Activated CD4-positive, alpha-beta memory T cell treated with anti-CD3 and anti-CD28 coated beads, Interleukin-2, amount 10 ng/mL, durations not matched to agents 7 days and 5 days (primary cell): ENCODE measurements around the gene ZNF750. TPM values are rescaled to one million over a fixed set of nuclear protein-coding genes. Genes with fewer than 3 reads are reported as not detected.

Source experiments
- CTCF ChIA-PET: fragments of 350-600 bp; sonication (Branson Sonifier 250); formaldehyde crosslinking; loops from one replicate; lab custom pipeline; 2021; ENCODE audit warnings: antibody characterized with exemption, inconsistent platforms; lab: Charles Lee
- POLR2A ChIA-PET: fragments of 350-600 bp; sonication (Branson Sonifier 250); formaldehyde crosslinking; loops from one replicate; lab custom pipeline; 2021; ENCODE audit warnings: antibody characterized with exemption; lab: Charles Lee
- DNase-seq: peaks from one replicate; pipeline ENCODE4 v3.0.0-alpha.2; 2020
- H3K27ac Mint-ChIP-seq: one replicate; pipeline ENCODE4 v1.8.0; 2021; ENCODE audit warnings: mild to moderate bottlenecking, mixed read lengths
- H3K27me3 Mint-ChIP-seq: one replicate; pipeline ENCODE4 v1.8.0; 2021; ENCODE audit warnings: mixed read lengths
- H3K36me3 Mint-ChIP-seq: one replicate; pipeline ENCODE4 v1.8.0; 2021; ENCODE audit warnings: low read depth, mixed read lengths
- H3K4me1 Mint-ChIP-seq: one replicate; pipeline ENCODE4 v1.8.0; 2021; ENCODE audit warnings: mixed read lengths
- H3K4me3 Mint-ChIP-seq: one replicate; pipeline ENCODE4 v1.8.0; 2021; ENCODE audit warnings: mild to moderate bottlenecking, mixed read lengths
- H3K9me3 Mint-ChIP-seq: one replicate; pipeline ENCODE4 v1.8.0; 2021; ENCODE audit warnings: mixed read lengths
- total RNA-seq, 2 experiments: library from RNA; stranded (reverse); gene quantifications; one replicate each; pipeline ENCODE4 v1.2.3, GENCODE V29; 2021

ZNF750 gene
- total RNA-seq, 2 experiments from 2014 or later, result not detected

DNA sequence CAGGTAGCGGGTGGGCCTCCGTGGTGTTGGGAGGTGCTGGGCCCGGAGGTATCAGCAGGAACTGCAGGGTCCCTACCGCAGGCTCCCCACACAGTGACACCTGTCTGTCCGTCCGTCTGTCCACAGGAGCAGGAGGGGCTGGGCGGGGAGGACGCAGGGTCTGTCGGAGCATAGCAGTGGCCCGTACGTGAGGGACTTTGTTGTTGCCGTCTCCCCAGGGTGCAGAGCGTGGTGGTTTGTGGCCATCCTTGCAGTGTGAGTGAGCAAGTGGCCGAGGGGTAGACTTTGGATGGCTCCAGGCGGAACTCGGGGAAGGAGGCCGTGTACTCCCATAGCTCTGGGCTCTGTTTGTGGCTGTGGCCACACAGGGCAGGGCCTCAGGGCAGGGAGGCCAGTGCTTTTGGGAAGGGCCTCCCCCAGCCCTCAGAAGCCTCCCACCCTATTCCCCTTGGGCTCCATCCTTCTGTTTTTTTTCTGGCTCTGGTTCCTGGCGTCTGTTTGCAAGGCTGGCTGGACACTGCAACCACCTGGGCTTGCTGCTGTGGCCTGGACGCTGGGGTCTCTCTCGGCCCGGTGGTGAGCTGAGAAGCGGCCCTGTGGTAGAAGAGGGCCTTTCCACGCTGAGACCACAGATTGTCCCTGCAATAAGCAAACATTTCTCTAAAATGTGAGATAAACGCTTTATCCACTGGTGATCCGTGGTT lies 41.0 kb upstream of the ZNF750 start:
- H3K27me3 Mint-ChIP-seq, result no peaks in the 10 kb centered on the region
- no peak overlapping the region for H3K27ac Mint-ChIP-seq
- H3K9me3 Mint-ChIP-seq, result no peaks in the 10 kb centered on the region
- ChIA-PET POLR2A (interaction anchor here (0.8 to 5.8 kb wide), 5 partner anchors 8 to 23 kb away, joined by 3 to 48 read pairs (median 3); no protein-coding TSS in a partner anchor), CTCF (interaction anchor here (3.1 kb wide), 1 partner anchor 17 kb away, joined by 12 read pairs; no protein-coding TSS in a partner anchor)
- H3K4me1 Mint-ChIP-seq, result peaks cover 81% of the 10 kb centered on the region
- peaks cover 31% of the 10 kb centered on the region for H3K36me3 Mint-ChIP-seq
- no peak overlapping the region for H3K4me3 Mint-ChIP-seq
- DNase-seq, result no peak

DNA sequence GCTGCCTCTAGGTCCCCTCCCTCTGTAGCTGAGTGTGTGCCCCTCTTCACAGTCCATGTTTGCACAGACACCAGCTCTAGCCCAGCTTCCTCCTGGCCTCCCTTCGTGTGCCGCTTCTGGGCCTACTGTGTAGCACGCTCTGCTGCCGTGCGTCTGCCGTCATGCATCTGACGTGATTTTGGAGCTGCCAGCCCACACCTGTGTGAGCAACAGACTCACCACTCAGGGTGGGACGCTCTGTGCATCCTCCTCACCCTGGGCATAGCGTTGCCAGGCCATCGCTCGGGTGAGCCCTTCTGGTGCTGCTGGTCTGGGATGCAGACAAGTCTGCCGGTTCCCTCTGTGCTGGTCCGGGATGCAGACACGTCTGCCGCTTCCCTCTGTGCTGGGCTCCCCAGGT lies 39.4 kb upstream of the ZNF750 start:
- peaks cover 69% of the 10 kb centered on the region for H3K4me1 Mint-ChIP-seq
- DNase-seq, result no peak
- H3K4me3 Mint-ChIP-seq, result no peak overlapping the region
- no peaks in the 10 kb centered on the region for H3K9me3 Mint-ChIP-seq
- H3K27me3 Mint-ChIP-seq, result no peaks in the 10 kb centered on the region
- CTCF ChIA-PET, result no interaction called here
- POLR2A ChIA-PET, result interaction anchor here (1.6 kb wide), 1 partner anchor 15 kb away, joined by 6 read pairs; no protein-coding TSS in a partner anchor
- peaks cover 27% of the 10 kb centered on the region for H3K36me3 Mint-ChIP-seq
- no peak overlapping the region for H3K27ac Mint-ChIP-seq

DNA sequence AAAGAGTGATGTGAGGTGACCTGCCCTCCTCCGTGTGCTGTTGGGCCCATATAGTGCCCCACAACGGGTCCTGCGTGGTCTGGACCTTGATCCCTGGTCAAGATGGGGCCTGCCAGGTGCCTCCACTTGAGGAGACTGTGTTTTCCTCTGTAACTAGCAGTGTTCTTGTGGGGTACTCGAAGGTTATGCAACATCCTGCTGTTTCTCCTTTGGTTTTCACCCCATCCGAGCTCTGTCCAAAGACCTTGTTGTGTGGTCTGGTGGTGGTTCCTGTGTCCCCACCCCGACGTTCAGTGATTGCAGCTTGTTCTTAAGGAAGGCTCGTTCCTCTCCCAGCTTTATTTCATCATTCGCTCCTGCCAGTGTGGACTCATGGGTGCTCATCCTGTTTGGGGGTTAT lies 38.7 kb upstream of the ZNF750 start:
- Mint-ChIP-seq H3K9me3 (no peaks in the 10 kb centered on the region), H3K4me3 (no peak overlapping the region), H3K27ac (no peak overlapping the region), H3K4me1 (peaks cover 62% of the 10 kb centered on the region), H3K27me3 (no peaks in the 10 kb centered on the region), H3K36me3 (peaks cover 27% of the 10 kb centered on the region)
- ChIA-PET CTCF (interaction anchor here (0.6 to 0.7 kb wide), 2 partner anchors 38 to 252 kb away, joined by 3 read pairs; no protein-coding TSS in a partner anchor), POLR2A (interaction anchor here (1.6 kb wide), 1 partner anchor 14 kb away, joined by 6 read pairs; no protein-coding TSS in a partner anchor)
- DNase-seq, result no peak

DNA sequence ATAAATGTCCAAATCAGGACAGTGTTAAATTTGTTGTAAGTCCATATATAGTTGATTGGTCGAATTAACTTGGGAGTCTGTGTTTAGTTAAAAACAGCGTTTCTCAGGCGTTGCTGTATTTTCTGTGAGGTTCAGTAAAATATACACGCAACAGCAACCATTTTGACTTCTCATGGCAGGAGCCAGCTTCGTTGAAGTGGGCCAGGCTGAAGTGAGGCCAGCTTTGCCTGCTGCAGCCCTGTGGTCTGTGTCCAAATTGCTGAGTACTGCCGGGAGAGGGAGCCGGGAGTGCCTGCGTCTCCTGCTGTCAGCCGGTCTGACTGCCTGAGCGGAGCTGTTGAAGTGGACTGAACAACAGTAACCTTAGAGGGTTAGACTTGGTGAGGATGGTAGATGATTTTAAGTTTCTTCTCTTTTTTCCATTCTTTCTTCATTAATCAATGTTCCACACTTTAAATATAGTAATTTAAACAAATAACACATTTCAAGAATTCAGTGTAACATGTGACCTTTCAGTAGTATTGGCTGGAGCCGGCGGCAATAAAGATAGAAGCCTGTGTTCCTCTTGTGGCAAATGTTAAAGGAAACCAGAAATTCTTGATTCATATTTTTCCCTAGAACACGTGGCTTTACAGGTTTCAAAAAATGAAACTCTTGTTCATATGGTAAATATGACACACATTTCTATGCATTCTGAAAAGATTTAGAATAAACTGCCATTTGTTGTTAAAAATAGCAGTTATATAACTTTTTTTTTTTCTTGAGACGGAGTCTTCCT lies 37.0 kb upstream of the ZNF750 start:
- no peak overlapping the region for H3K27ac Mint-ChIP-seq
- CTCF ChIA-PET, result interaction anchor here (2.0 to 2.4 kb wide), 2 partner anchors 9 to 12 kb away, joined by 7 to 14 read pairs; no protein-coding TSS in a partner anchor
- no peak overlapping the region for H3K4me3 Mint-ChIP-seq
- peaks cover 22% of the 10 kb centered on the region for H3K36me3 Mint-ChIP-seq
- H3K9me3 Mint-ChIP-seq, result no peaks in the 10 kb centered on the region
- no peaks in the 10 kb centered on the region for H3K27me3 Mint-ChIP-seq
- POLR2A ChIA-PET, result interaction anchor here (1.5 to 2.7 kb wide), 2 partner anchors 8 to 13 kb away, joined by 6 to 9 read pairs; no protein-coding TSS in a partner anchor
- H3K4me1 Mint-ChIP-seq, result peaks cover 45% of the 10 kb centered on the region
- DNase-seq, result no peak

DNA sequence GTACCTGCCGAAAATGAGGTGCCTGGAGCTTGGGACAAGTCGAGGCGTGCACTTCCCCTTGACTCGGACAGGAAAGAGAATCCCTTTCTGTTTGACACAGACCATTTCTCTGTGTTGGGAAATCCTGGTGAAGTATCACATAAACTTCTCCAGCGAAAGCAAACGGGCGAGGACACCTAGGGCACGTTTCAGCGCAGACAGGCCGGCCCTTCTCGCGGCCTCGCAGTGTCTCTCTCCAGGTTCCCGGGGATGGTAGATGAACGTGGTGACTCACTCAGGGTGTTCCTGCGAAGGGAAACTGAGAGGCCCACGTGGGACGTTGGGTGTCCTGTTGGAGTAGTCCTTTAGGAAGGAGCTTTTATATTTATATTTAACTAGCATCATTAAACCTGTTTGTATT lies 36.3 kb upstream of the ZNF750 start:
- ChIA-PET POLR2A (interaction anchor here (1.5 to 2.7 kb wide), 2 partner anchors 9 to 12 kb away, joined by 6 to 9 read pairs; no protein-coding TSS in a partner anchor), CTCF (interaction anchor here (2.0 to 2.4 kb wide), 2 partner anchors 9 to 11 kb away, joined by 7 to 14 read pairs; no protein-coding TSS in a partner anchor)
- Mint-ChIP-seq H3K4me3 (no peak overlapping the region), H3K27ac (no peak overlapping the region), H3K27me3 (no peaks in the 10 kb centered on the region), H3K9me3 (no peaks in the 10 kb centered on the region), H3K36me3 (peaks cover 24% of the 10 kb centered on the region), H3K4me1 (peaks cover 44% of the 10 kb centered on the region)
- no peak for DNase-seq

DNA sequence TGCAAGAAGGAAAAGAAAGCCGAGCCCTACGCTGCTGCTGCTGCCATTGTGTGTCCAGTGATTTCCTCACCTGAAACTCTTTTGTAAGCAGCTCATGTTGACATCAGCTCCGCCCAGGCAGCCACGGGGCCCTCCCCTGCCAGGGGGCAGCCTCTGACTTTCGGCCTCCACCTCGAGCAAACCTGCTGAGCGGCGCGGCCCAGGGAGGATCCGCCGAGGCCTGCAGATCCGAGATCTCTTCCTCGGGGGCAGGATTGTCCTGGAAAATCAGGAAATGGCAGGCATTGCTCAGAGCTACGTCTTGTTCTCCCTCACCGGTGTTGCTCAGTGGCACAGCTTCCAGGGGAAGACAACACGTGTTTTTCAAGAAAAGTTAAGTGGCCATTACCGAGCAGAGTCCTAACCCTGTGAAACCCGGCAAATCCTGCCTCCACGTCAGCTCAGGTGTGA lies 35.6 kb upstream of the ZNF750 start:
- ChIA-PET CTCF (interaction anchor here (2.0 to 2.4 kb wide), 2 partner anchors 10 to 11 kb away, joined by 7 to 14 read pairs; no protein-coding TSS in a partner anchor), POLR2A (interaction anchor here (1.5 to 2.7 kb wide), 2 partner anchors 10 to 11 kb away, joined by 6 to 9 read pairs; no protein-coding TSS in a partner anchor)
- peaks cover 49% of the 10 kb centered on the region for H3K4me1 Mint-ChIP-seq
- no peaks in the 10 kb centered on the region for H3K27me3 Mint-ChIP-seq
- no peak for DNase-seq
- H3K36me3 Mint-ChIP-seq, result peaks cover 29% of the 10 kb centered on the region
- H3K4me3 Mint-ChIP-seq, result no peak overlapping the region
- no peaks in the 10 kb centered on the region for H3K9me3 Mint-ChIP-seq
- H3K27ac Mint-ChIP-seq, result no peak overlapping the region

DNA sequence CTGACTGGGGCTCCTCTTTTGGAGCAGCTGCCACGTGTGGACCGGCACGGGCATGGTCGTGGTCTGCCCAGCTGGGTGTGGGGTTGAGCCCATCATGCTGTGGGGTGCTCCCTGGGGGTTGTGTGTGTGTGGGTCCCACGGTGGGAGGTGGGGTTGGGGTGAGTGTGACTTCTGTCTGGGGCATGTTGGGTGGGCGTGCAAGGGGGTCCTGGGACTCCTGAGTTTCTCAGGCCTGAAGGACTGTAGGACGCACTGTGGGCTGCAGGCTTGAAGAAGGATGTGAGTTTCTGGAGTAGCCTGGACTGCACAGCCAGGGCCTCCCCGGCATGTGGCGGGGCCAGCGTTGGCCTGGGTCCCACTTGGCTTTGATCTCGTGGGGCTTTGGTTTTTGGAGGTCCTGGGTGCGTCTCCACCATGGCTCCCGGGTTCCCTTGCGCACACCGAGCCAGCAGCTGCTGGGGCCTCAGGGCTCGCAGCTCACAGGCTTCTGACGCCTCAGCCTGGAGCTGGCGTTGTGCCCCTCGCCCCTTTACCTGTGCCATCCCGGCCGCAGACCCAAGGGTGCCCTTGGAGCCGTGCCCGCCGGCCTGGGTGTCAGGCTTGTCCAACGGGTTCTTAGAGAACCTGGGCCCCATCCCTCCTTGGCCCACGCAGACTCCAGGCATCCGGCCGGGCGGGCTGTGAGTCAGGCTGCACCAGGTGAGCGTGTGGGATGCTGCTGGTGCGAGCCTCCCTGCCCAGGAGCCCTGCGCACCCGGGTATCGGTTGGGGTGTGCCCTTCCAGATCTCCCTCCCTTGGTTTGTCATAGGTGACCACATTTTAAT lies 34.4 kb upstream of the ZNF750 start:
- no peak for DNase-seq
- H3K27me3 Mint-ChIP-seq, result no peaks in the 10 kb centered on the region
- peaks cover 22% of the 10 kb centered on the region for H3K36me3 Mint-ChIP-seq
- no peak overlapping the region for H3K4me3 Mint-ChIP-seq
- ChIA-PET POLR2A (interaction anchor here (2.7 kb wide), 1 partner anchor 11 kb away, joined by 9 read pairs; no protein-coding TSS in a partner anchor), CTCF (interaction anchor here (2.0 to 2.4 kb wide), 2 partner anchors 10 to 11 kb away, joined by 7 to 14 read pairs; no protein-coding TSS in a partner anchor)
- no peaks in the 10 kb centered on the region for H3K9me3 Mint-ChIP-seq
- no peak overlapping the region for H3K27ac Mint-ChIP-seq
- peaks cover 44% of the 10 kb centered on the region for H3K4me1 Mint-ChIP-seq

DNA sequence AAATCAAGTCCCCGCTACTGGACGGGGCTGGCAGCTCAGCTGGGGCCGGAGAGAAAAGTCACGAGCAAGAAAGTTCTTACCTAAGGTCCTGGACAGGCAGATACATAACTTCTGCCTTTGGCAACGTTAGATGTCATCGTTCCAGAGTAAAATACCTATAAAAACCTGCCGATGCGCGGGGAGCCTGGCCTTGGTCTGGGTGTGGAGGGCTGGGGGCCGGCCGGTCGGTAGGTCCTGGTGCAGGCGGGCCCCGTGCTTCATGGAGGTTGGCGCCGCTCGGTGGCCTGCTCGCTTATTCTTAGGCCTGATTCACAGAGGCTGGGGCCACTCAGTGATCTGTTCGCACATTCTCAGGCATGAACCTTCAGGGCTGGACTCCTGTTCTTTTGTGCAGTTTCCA lies 33.7 kb upstream of the ZNF750 start:
- no peak for DNase-seq
- H3K36me3 Mint-ChIP-seq, result peaks cover 15% of the 10 kb centered on the region
- H3K4me1 Mint-ChIP-seq, result peaks cover 40% of the 10 kb centered on the region
- H3K27me3 Mint-ChIP-seq, result no peaks in the 10 kb centered on the region
- CTCF ChIA-PET, result no interaction called here
- no peaks in the 10 kb centered on the region for H3K9me3 Mint-ChIP-seq
- POLR2A ChIA-PET, result interaction anchor here (1.2 to 1.3 kb wide), 2 partner anchors 8 to 10 kb away, joined by 3 to 4 read pairs; no protein-coding TSS in a partner anchor
- H3K27ac Mint-ChIP-seq, result no peak overlapping the region
- H3K4me3 Mint-ChIP-seq, result no peak overlapping the region

DNA sequence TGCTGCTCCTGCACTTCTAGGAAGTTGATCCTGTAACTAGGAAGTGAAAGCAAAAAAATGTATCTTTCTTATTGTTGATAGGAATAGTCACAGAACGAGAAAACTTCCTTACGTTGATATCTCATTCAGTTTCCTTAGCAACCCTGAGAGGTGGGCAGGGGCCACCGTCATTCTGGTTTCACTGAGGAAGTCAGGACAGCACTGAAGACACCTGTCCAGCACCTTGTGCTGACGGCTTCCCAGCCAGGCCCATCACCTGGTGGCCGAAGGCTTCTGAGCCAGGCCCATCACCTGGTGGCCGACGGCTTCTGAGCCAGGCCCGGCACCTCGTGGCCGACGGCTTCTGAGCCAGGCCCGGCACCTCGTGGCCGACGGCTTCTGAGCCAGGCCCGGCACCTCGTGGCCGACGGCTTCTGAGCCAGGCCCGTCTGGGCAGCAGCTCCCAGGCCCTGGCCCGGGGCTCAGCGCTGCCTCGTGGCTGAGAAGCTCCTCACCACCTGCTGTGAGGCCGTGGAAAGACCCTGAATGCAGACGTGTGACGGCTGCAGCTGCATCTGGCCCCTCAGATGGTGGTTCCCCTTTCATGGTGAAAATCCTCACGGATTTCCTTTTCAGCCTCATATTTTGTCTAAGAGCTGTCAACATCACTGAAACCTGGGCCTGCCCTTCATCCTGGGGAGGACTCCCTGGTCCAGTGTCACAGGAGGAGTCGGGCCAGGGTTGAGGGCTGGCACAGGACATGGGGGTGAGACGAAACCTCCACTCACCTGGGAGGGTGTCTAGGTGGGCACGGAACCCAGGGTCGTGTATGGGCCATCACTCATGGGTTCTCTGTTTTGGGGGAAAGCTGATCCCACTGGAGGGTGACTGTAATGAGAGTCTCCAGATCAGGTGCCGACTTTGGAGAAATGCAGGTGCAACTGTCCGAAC lies 33.0 kb upstream of the ZNF750 start:
- H3K36me3 Mint-ChIP-seq, result peaks cover 13% of the 10 kb centered on the region
- H3K9me3 Mint-ChIP-seq, result no peaks in the 10 kb centered on the region
- no peaks in the 10 kb centered on the region for H3K27me3 Mint-ChIP-seq
- no peak overlapping the region for H3K4me3 Mint-ChIP-seq
- DNase-seq, result no peak
- CTCF ChIA-PET, result no interaction called here
- peaks cover 35% of the 10 kb centered on the region for H3K4me1 Mint-ChIP-seq
- H3K27ac Mint-ChIP-seq, result no peak overlapping the region
- POLR2A ChIA-PET, result interaction anchor here (1.2 to 1.3 kb wide), 2 partner anchors 9 kb away, joined by 3 to 4 read pairs; no protein-coding TSS in a partner anchor

DNA sequence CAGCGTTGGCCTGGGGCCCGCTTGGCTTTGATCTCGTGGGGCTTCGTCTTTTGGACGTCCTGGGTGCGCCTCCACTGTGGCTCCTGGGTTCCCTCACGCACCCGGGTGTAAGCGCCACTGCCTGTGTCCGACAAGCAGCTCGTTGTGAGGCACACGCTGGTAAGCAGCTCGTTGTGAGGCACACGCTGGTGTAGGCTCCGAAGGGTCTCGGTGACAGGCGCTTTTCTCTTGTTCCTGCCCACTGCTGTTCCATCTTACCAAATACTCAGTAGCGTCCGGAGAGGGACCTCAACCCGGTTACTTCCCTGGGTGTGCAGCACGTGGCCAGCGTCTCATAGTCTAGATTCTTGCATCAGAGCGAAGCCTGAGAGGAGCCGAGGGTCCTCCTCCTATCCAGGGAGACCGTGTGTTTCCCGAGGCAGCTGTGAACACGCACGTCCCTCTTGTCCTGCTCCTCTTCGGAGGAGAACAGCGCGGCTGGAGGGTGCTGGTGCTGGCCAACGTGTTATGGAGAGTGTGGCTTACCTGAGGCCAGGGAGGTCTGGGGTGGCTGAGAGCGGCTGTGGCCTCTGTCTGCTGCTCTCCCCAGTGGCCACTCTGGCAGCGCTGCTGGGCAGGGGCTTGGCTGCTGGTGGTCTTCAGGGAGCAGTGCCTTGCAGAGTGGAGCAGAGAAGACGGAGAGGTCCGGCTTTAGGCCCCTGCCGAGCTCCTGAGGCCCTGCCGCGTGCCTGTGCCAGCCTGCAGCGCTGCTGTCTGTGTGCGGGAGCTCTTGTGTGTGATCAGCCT lies 32.1 kb upstream of the ZNF750 start:
- Mint-ChIP-seq H3K4me1 (peaks cover 30% of the 10 kb centered on the region), H3K27ac (no peak overlapping the region), H3K4me3 (no peak overlapping the region), H3K36me3 (peaks cover 13% of the 10 kb centered on the region), H3K9me3 (no peaks in the 10 kb centered on the region), H3K27me3 (no peaks in the 10 kb centered on the region)
- ChIA-PET POLR2A (no interaction called here), CTCF (no interaction called here)
- DNase-seq, result no peak
